ENCODE results near the gene TCEA2. TPM values are rescaled to one million over a fixed set of nuclear protein-coding genes. Genes with fewer than 3 reads are reported as not detected.
A peak's percentile ranks its signal among the peaks of the same experiment; 100 is the strongest.

TCEA2 gene
- total RNA-seq, 1 donor from 2014 or later: 23.2 TPM

DNA sequence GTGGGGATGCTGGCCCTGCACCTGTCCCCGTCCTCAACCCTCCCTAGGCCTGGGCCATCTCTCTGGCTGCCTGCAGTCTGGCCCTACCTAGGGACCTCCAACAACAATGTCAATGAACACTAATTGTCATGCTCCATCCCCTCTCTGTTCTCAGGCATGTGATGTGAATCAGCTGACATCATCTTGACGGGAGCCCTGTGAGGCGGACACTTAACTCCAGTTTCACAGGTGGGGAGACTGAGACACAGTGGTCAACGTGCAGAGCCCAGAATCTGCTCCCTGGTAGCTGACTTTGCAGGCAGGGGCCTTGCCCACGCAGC lies 762 bp upstream of the TCEA2 start:
- H3K27ac ChIP-seq: no peak overlapping the region
- no peak overlapping the region for H3K27ac Mint-ChIP-seq
- no peaks in the 10 kb centered on the region for H3K36me3 Mint-ChIP-seq

DNA sequence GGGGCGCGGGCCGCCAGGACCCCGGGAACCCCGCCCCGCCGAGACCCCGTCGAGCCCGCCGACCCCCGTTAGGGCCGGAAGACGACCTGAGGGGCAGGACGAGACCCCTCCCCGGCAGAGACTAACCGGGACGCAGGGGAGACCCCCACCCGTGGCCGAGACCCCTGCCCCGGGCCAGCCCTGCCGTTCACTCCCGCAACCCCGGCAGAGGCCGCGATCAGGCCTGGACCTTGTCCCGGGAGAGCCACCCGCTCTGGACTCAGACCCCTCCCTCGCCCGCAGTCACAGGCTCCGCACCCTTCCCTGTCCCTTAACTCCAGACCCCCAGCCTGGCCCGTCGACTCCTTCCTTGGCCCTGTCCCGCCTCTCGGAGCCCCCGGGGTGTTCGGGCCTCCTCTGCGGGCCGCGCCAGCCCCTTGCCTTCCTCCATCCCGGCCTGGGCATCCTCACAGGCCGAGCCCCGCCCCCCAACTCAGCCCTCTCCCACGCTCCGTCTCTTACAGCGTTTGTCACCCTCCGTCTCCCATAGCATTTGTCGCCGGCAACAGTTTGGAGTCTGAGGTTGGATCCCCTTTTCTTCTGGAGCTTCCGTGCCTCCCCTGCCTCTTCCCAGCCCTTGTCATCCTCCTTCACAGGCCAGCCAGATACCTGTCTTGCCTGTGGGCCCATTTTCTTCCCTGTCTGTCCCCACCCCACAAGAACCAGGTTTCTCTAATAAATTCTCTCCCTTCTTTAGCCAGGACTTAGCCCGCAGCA lies 569 bp downstream of the TCEA2 start:
- Mint-ChIP-seq H3K9me3 (no peaks in the 10 kb centered on the region), H3K36me3 (no peaks in the 10 kb centered on the region), H3K27ac (no peak overlapping the region), H3K4me3 (peak overlapping the region; percentile 94), H3K4me1 (peaks cover 25% of the 10 kb centered on the region), H3K27me3 (ENCODE audit: insufficient read depth, low read depth) (peaks cover 12% of the 10 kb centered on the region)
- Histone ChIP-seq H3K27me3 (no peaks in the 10 kb centered on the region), H3K9ac (peak overlapping the region; percentile 14), H3K4me1 (peaks cover 7% of the 10 kb centered on the region), H3K79me2 (ENCODE audit: low read depth) (peaks cover 9% of the 10 kb centered on the region), H3K4me2 (peak overlapping the region; percentile 86), H3K4me3 (peak overlapping the region; percentile 99), H2AFZ (replicated peaks) (no peak overlapping the region), H4K20me1 (ENCODE audit: low read depth) (peaks cover 20% of the 10 kb centered on the region), H3K36me3 (no peaks in the 10 kb centered on the region), H3F3A (ENCODE audit: low read depth) (peaks cover 4% of the 10 kb centered on the region), H3K9me3 (ENCODE audit: low read depth) (no peaks in the 10 kb centered on the region), H3K27ac (no peak overlapping the region)
- DNase-seq (ENCODE audit: low spot score): peak; percentile 56
- TF ChIP-seq, protein P1, sequence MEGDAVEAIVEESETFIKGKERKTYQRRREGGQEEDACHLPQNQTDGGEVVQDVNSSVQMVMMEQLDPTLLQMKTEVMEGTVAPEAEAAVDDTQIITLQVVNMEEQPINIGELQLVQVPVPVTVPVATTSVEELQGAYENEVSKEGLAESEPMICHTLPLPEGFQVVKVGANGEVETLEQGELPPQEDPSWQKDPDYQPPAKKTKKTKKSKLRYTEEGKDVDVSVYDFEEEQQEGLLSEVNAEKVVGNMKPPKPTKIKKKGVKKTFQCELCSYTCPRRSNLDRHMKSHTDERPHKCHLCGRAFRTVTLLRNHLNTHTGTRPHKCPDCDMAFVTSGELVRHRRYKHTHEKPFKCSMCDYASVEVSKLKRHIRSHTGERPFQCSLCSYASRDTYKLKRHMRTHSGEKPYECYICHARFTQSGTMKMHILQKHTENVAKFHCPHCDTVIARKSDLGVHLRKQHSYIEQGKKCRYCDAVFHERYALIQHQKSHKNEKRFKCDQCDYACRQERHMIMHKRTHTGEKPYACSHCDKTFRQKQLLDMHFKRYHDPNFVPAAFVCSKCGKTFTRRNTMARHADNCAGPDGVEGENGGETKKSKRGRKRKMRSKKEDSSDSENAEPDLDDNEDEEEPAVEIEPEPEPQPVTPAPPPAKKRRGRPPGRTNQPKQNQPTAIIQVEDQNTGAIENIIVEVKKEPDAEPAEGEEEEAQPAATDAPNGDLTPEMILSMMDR (IDR thresholded peaks at IDR 0.05): no peak
- no peak for TF ChIP-seq EZH2 (IDR thresholded peaks at IDR 0.05)
- TF ChIP-seq EZH2phosphoT487 (IDR thresholded peaks at IDR 0.05): no peak

More for the DNA sequence above, 762 bp upstream of the TCEA2 start:
- no peaks in the 10 kb centered on the region for H3K27me3 ChIP-seq
- H3F3A ChIP-seq (ENCODE audit: low read depth): peaks cover 5% of the 10 kb centered on the region
- H4K20me1 ChIP-seq (ENCODE audit: low read depth): peaks cover 20% of the 10 kb centered on the region
- H2AFZ ChIP-seq (replicated peaks): no peak overlapping the region
- H3K4me2 ChIP-seq: peak overlapping the region; percentile 86
- peaks cover 7% of the 10 kb centered on the region for H3K4me1 ChIP-seq
- no peak overlapping the region for H3K9ac ChIP-seq
- peaks cover 17% of the 10 kb centered on the region for H3K27me3 Mint-ChIP-seq (ENCODE audit: insufficient read depth, low read depth)
- H3K9me3 Mint-ChIP-seq: no peaks in the 10 kb centered on the region
- H3K4me3 ChIP-seq: peak overlapping the region; percentile 99
- no peaks in the 10 kb centered on the region for H3K36me3 ChIP-seq
- H3K9me3 ChIP-seq (ENCODE audit: low read depth): no peaks in the 10 kb centered on the region
- peaks cover 9% of the 10 kb centered on the region for H3K79me2 ChIP-seq (ENCODE audit: low read depth)
- peaks cover 28% of the 10 kb centered on the region for H3K4me1 Mint-ChIP-seq
- no peak for DNase-seq (ENCODE audit: low spot score)
- peak overlapping the region; percentile 94 for H3K4me3 Mint-ChIP-seq
- TF ChIP-seq EZH2 (IDR thresholded peaks at IDR 0.05) (no peak), EZH2phosphoT487 (IDR thresholded peaks at IDR 0.05) (no peak)
- TF ChIP-seq, protein P1 (IDR thresholded peaks at IDR 0.05): no peak

DNA sequence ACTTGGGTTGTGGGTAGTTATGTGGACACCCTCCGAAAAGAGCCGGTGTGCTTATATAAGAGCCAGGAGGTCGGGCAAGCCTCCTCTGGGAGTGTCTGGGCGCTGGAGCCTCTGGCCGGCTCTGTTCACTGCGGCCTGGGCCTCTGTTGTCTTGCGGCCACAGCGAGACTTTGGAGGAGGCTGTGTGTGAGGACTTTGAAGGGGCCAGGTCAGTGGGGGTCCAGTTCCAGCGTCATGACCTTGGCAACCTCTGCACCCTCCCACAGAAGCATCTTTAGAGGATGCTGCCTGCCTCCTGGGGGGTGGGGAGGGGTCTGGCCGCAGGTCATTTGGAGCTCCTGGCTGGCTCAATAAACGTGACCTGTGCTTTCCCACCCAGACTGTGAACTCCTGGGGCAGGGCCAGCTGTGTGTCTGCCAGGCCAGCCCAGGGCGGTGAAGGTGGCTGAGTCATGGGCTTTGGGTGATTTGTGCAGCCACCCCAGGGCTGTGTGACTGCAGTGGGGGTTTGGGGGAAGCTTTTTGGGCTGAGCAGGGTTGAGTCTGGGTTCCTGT lies 1.2 kb downstream of the TCEA2 start:
- Histone ChIP-seq H3K79me2 (ENCODE audit: low read depth) (peaks cover 9% of the 10 kb centered on the region), H3K9ac (peak overlapping the region; percentile 14), H4K20me1 (ENCODE audit: low read depth) (peaks cover 23% of the 10 kb centered on the region), H3K4me2 (peak overlapping the region; percentile 86), H3K27me3 (no peaks in the 10 kb centered on the region), H3K4me3 (peak overlapping the region; percentile 99), H3F3A (ENCODE audit: low read depth) (peaks cover 4% of the 10 kb centered on the region), H3K36me3 (no peaks in the 10 kb centered on the region), H3K27ac (no peak overlapping the region), H2AFZ (replicated peaks) (no peak overlapping the region), H3K4me1 (peaks cover 7% of the 10 kb centered on the region), H3K9me3 (ENCODE audit: low read depth) (no peaks in the 10 kb centered on the region)
- TF ChIP-seq EZH2 (IDR thresholded peaks at IDR 0.05): no peak
- TF ChIP-seq, protein P1 (IDR thresholded peaks at IDR 0.05): no peak
- TF ChIP-seq EZH2phosphoT487 (IDR thresholded peaks at IDR 0.05): no peak
- Mint-ChIP-seq H3K27ac (no peak overlapping the region), H3K9me3 (no peaks in the 10 kb centered on the region), H3K4me3 (peak overlapping the region; percentile 94), H3K27me3 (ENCODE audit: insufficient read depth, low read depth) (peaks cover 10% of the 10 kb centered on the region), H3K36me3 (no peaks in the 10 kb centered on the region), H3K4me1 (peaks cover 25% of the 10 kb centered on the region)
- DNase-seq (ENCODE audit: low spot score): no peak

All from neural progenitor cell (in vitro differentiated cells).